ENCODE measurements around the gene ITGA2B.
"Not testable (repeated sequence)": the region's sequence is repeated elsewhere in the genome, so short reads cannot be mapped to it uniquely, and the experiment has no call there.

ITGA2B gene

DNA sequence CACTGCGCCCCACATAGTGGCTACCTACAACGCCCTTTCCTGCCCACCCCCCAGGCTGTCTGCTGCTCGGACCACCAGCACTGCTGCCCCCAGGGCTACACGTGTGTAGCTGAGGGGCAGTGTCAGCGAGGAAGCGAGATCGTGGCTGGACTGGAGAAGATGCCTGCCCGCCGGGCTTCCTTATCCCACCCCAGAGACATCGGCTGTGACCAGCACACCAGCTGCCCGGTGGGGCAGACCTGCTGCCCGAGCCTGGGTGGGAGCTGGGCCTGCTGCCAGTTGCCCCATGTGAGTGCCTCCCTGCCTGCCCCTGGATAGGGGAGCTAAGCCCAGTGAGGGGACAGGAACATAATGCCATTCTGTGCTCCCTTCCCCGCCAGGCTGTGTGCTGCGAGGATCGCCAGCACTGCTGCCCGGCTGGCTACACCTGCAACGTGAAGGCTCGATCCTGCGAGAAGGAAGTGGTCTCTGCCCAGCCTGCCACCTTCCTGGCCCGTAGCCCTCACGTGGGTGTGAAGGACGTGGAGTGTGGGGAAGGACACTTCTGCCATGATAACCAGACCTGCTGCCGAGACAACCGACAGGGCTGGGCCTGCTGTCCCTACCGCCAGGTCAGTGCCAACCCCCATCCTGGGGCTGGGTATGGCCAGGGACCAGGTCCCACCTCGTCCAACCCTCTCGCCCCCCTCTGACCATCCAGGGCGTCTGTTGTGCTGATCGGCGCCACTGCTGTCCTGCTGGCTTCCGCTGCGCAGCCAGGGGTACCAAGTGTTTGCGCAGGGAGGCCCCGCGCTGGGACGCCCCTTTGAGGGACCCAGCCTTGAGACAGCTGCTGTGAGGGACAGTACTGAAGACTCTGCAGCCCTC is 37.3 kb downstream of the ITGA2B start:
- DNase-seq, result no peak

DNA sequence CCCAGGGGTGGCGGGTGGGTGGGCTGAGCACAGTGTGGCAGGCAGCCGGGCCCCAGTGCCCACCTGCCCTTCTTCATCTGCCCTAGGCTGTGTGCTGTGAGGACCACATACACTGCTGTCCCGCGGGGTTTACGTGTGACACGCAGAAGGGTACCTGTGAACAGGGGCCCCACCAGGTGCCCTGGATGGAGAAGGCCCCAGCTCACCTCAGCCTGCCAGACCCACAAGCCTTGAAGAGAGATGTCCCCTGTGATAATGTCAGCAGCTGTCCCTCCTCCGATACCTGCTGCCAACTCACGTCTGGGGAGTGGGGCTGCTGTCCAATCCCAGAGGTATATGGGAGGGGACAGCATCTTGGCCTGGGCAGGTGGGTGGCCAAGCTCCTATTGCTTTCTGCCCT is 38.0 kb downstream of the ITGA2B start:
- DNase-seq, result no peak

DNA sequence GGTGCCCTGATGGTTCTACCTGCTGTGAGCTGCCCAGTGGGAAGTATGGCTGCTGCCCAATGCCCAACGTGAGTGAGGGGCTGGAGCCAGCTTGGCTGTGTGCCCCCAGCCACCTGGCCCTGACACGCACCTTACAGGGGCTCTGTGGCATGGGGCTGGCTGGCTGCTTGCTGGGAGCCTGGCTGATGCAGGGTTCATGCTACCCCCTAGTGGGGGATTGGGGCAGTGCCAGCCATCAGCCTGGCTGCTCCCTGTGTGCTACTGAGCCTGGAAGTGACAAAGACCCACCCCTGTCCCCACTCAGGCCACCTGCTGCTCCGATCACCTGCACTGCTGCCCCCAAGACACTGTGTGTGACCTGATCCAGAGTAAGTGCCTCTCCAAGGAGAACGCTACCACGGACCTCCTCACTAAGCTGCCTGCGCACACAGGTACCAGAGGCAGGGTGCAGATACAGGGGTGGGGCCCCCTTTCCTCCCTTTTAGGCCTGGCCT is 38.7 kb downstream of the ITGA2B start:
- DNase-seq, result peak; percentile 67

DNA sequence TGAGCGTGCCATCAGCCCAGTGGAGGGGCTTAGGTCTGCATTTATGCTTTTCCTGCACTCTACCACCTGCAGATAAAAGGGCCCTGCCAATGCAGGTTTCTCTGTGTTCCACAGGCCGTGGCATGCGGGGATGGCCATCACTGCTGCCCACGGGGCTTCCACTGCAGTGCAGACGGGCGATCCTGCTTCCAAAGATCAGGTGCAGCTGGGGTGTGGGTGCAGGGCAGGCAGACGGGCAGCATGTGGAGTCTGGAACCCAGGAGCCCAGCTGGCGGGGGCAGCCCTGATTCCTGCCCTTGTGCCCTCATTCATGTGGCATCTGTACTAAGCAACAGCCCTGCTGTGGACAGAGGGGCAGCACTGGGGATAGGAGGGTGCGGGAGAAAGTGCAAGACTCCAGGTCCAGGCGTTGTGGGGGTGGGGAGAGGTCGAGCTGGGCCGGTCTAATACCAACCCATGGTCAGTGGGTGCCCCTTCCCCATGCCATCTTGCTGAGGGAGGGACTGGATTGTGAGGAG is 39.8 kb downstream of the ITGA2B start:
- DNase-seq, result no peak

DNA sequence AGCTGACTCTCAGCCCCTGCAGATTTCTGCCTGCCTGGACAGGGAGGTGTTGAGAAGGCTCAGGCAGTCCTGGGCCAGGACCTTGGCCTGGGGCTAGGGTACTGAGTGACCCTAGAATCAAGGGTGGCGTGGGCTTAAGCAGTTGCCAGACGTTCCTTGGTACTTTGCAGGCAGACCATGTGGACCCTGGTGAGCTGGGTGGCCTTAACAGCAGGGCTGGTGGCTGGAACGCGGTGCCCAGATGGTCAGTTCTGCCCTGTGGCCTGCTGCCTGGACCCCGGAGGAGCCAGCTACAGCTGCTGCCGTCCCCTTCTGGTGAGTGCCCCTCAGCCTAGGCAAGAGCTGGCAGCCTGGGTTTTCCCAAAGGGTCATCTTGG is 40.5 kb downstream of the ITGA2B start:
- DNase-seq, result no peak

DNA sequence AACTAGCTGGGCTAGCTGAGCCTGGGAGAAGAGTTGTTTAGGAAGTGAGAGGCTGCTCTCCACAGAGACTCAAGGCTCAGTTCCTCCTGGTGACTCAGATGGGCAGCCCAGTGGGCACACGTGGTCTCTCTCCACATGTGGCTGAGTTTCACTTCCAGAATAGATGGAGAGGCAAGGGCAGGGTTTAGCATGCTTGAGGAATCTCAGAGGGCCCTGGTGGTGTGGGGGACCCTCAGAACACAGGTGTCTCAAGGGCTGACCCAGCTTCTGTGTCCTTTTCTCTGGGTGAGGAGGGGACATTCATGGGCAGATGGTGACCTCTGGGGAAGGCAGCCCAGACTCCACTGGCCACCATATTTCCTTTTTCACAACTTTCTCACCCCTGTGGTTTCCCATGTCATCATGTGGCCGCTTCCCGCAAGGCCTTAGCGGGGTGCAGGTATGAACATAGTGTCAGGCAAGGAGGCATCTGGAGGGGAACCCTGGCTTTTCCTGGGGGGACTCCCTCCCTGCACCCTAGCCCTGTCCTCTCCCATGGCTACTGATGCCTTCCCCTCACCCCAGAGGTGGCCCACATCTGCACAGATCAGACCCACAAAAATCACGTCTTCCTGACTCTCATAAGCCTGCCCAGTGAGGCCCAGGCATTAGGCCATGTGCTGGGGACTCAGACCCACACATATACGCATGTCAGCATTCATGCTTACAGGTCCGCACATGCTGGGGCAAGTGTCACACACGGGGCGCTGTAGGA is 41.0 kb downstream of the ITGA2B start:
- no peak for DNase-seq

DNA sequence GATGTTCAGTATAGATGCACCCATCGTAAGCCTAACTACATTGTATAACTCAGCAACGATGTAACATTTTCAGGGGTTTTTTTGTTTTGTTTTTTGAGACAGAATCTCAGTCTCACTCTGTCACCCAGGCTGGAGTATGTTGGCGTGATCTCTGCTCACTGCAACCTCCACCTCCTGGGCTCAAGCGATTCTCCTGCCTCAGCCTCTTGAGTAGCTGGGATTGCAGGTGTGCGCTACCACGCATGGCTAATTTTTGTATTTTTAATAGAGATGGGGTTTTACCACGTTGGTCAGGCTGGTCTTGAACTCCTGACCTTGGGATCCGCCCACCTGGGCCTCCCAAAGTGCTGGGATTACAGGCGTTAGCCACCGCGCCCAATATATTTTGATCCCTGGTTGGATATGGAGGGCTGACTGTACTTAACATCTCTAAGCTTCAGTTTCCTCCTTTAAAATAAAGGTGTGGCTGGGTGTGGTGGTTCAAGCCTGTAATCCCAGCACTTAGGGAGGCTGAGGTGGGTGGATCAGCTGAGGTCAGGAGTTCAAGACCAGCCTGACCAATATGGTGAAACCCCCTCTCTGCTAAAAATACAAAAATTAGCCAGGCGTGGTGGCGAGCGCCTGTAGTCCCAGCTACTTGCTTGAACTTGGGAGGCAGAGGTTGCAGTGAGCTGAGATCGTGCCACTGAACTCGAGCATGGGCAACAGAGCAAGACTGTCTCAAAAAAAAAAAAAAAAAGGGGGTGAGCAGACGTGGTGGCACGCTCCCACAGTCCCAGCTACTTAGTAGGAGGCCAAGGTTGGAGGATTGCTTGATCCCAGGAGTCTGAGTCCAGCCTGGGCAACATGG is 42.0 kb downstream of the ITGA2B start:
- DNase-seq, result not testable (repeated sequence)

DNA sequence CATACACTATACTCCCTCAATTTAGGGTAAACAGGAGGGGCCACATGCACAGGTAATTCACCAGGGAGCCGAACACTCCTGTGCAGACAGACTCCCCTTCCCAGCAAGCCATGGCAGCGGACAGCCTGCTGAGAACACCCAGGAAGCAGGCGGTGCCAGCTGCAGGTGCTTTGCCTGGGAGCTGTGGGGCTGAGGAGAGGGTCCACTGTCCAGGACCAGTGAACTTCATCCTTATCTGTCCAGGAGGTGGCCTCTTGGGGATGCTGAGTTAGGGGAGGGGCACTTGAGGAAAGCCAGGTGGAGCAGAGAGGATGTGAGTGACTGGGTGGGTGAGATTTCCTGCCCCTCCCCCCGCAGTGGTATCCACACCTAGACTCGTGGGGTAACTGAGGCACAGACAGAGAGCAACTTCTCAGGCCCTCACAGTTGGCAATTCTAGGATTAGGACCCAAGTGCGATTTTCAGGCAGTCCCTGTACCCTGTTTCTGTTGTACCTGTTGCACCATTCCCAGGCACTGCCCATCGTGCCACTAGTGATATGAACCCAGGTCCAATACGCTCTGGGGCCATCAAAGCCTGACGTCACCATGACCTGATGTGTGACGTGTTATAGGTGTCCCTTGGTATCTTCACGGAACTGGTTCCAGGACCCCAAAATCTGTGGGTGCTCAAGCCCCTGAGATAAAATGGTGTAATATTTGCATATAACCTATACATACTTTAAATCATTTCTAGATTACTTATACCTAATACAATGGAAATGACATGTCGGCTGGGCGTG is 43.2 kb downstream of the ITGA2B start:
- no peak for DNase-seq

DNA sequence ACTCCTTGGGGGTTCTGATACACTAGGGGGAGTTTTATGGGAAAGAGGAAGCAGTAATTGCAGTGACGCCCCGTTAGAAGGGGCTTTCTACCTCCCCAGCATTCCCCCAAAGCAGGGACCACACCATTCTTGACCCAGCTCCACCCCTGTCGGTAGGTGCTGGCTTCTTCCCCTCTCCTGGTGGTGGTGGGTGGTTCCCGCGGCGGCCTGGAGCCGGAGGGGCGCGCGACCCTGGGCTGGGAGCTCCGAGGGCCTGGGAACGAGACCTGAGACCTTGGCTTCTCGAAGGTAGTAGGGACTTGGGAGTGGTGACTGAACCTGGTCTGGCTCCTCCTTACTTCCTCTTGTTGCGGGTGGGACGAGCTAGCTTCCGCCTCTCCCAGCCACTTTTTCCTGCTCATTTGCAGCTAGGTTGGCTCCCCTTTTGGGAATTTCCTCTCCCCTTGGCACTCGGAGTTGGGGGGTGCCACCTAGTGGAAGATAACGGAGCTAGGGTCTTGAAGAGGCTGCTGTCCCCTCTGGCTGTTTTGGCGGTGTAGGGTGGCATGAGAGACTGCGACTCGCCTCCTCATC is 43.9 kb downstream of the ITGA2B start:
- peak; percentile 84 for DNase-seq

DNA sequence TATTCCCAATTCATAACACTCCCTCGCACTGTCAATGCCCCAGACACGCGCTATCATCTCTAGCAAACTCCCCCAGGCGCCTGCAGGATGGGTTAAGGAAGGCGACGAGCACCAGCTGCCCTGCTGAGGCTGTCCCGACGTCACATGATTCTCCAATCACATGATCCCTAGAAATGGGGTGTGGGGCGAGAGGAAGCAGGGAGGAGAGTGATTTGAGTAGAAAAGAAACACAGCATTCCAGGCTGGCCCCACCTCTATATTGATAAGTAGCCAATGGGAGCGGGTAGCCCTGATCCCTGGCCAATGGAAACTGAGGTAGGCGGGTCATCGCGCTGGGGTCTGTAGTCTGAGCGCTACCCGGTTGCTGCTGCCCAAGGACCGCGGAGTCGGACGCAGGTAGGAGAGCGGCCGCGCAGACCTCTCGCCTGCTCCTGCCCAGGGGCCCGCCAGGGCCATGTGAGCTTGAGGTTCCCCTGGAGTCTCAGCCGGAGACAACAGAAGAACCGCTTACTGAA is 44.5 kb downstream of the ITGA2B start, which contains the start of gene GRN:
Gene GRN (plus strand): TSS at position 364 of the 515 bp plus-strand sequence. CDS start 3,863 bp downstream, outside the sequence.
- DNase-seq, result peak; percentile 99

DNA sequence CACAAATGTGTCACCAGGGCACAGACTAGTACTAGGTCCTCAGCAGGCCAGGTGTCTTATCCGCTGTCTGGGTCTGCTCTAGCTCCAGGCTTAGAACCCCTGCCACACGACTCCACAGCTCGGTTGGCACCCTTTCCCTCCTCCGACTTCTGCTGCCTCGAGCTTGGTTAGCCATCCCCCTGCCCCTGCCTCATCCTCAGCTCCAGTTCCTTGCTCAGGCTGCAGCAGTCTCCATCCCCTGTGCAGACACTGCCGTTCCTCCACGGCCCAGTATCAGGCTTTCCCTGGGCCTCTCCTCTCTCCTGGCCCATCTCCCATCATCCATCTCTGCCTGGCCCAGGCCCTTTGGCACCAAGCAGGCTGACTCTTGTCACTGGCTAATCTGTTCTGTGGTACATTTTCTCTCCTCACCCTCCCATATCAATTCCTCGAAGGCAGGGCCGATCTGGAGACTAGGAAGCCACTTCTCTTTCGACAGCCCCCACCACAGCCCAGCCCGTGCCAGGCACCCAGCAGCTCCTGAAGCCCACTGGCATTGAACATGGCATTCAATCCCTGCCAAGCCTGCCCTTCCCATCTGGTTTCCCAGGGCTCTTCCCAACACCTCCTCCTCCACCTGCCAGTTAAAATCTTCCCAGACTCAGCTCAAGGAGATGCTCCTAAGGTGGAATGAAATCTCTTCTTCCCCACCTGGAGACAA is 45.8 kb downstream of the ITGA2B start:
- DNase-seq, result no peak

DNA sequence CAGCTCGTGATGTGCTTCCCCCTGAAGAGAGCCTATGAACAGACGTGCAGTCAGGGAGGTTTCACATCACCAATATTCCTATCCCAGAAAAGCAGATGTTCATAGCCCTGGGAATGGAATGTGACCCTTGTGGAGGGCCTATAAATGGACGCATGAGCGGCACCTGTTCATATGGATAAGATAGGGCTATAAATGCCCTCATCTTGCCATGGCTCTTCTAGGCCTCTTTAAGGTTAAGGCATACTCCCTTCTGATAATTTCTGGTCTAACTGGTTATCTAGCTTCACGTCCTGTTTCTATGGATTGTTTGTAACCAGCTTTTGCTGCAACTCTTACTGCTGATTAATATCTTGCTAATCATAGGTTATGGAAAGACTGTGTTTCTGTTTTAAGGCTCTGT is 48.9 kb downstream of the ITGA2B start:
- not testable (repeated sequence) for DNase-seq

DNA sequence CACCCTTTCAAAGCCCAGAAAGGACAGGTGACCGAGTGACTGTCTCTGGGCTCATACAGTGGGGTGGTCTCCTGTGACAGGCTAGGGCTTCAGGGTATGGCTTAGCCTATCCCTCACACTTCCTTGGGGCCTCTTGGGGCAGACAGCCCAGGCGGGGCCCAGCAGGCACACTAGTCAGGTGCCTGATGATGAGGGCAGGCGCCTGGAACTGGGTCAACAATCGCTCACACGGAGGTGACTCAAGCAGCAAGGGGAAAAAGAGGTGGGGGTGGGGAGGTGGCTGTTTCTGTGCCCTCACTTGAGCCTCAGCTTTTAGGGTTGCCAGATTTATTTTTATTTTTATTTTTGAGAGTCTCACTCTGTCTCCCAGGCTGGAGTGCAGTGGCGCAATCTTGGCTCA is 50.7 kb downstream of the ITGA2B start:
- no peak for DNase-seq

DNA sequence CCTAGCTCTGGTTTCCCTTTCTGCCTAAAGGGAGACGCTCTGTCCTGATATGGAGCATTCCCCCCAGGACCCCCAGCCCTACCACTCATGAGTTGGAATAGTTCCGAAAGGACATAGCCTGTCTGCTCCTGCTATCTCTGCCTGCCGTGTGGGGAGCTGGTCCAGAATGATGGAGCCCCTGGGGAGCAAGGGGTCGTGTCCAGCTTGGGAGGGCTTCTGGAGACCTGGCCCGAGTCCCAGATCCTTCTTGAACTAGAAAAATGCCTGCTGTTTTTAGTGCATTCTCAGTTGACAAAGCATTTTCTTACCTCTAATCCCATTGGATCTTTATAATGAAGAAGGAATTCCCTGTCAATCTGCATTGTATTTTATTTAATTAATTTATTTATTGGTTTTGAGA is 53.5 kb downstream of the ITGA2B start:
- no peak for DNase-seq

DNA sequence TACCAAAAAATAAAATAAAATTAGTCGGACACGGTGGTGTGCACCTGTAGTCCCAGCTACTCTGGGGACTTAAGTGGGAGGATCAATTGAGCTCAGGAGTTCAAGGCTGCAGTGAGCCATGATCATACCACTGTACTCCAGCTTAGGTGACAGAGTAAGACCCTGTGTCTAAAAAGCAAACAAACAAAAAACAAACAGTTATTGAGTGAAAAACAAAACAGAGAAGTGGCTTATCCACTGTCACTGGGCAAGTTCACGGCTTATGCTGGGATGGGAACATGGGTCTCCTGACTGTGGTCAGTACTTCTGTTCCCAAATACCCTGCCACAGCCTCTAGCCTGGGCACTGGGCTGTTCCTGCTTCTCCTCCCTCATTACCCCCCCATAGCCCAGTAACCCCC is 53.9 kb downstream of the ITGA2B start:
- no peak for DNase-seq

DNA sequence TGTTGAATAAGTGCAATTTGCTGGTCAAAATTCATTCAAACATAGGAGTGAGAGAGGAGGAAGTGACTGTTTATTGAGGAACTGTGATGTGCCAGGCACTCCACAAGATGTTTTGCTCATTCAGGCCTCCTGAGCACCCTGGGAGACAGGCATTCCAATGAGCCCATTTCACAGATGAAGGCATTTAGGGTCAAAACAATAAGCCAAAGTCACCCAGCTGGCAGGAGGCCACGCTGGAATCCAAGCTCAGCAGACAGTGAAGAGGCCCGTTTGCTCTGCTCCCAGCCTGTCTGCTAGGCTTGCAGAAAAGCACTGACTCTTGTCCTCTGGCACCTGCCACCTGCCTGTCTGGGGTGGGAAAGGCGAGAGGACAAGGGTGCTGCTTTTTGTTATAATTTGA is 54.7 kb downstream of the ITGA2B start:
- no peak for DNase-seq

DNA sequence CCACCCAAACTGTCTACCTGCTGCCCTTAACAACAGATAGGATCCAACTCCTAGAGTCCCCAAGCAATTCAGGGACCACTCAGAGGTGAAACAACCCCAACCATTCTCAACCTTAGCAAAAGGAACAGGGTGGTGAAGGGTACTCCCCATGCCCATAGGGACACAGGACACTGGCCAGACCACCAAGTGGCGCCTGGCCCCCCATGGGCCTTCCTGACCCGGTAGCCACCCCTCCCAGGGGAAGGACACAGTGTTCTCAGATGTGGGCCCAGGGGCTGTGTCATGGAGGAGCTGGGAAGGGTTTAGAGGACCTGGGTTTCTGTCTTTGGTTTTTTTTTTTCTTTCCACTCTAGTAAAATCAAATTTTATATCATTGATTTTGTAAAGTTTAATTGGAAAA is 55.1 kb downstream of the ITGA2B start:
- DNase-seq, result no peak

DNA sequence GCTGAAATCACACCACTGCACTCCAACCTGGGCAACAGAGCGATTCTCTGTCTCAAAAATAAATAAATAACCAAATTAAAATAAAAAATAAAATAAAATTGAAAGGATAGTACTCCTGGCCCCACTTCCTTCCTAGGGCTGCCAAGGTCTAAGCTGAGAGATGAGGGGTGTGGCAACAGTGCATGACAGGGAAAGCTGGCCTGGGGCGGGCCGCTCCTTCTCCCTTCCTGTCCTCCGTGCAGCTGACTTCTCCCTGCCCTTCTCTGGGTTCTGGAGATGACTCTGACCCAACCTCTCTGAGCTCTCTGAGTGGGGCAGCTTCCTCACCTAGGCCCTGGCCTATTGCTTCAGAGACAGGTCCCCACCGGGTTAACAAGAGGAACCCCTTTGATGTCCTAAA is 56.1 kb downstream of the ITGA2B start:
- DNase-seq, result no peak

DNA sequence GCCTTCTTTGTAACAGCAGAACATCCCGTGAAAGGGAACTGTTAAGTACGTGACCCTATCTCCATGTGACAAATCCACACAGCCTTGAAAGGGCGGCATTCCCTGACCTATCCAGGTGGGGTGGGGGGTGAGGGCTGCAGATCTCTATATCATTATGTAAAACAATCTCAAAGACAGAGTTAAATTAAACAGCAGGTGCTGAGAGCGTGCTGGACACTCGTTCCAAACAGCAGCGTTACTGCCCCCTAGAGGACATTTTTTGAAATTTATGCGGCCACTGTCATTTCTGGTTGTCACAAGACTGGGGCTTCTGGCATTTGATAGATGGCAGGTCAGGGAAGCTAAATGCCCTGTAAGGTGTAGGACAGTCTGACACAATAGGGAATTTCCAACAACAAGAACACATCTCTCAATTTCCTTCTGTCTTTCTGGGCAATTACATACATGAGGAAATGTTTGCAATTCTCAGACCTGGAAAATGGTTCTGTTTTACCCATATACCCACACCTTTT is 58.1 kb downstream of the ITGA2B start:
- DNase-seq, result peak; percentile 84

DNA sequence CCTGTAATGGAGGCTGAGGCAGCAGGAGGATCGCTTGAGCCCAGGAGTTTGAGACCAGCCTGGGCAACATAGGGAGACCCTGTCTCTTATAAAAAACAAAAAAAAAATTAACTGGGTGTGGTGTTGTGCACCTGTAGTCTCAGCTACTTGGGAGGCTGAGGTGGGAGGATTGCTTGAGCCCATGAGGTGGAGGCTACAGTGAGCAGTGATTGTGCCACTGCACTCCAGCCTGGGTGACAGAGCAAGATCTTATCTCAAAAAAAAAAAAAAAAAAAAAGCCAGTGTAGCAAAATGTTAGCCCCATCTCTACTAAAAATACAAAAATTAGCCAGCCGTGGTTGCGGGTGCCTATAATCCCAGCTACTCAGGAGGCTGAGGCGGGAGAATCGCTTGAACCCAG is 59.2 kb downstream of the ITGA2B start:
- DNase-seq, result not testable (repeated sequence)
